Femur (tissue), 1 donor: ENCODE data around the gene CD33.

ENCODE experiments used
- DNase-seq: peaks from one replicate; pipeline ENCODE4 v3.0.0-alpha.2; 2017

Gene CD33

DNA sequence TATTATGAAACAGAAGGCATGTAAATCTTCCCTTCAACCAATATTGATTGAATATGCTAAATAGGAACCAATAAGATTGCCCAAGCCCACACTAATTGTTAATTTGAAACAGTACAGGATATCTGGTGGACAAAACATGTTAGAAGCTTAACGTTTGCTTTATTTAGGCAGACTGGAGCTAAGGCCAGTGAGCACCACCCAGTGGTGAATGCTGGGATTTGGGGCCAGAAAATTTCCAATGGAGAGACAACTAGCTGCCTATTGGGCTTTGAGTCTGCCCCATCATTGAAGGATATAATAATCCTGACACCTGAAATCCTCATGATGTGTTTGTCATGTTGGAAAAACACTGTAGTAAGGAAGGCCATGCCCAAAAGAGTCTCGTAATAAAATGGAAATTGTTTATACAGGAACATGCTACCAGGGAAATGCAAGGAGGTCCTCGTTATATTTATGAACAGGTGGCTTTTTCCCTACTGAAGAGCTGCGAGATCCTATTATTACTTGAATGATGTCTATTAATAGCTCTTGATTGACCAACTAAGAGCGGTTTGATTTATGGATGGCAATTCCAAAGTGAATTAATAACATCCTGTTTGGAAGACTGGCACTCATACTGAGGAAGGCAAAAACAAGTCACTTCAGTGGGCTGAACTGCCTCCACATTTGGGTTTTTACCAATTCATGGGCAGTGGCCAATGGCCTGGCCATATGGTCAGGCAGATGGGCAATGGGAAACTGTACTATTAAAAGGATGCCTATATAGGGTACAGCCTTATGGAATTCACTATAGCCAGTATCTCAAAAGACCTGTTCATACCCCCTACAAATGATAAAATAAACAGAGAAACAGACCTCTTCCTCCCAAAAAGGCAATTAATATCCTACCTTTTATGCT lies 34.7 kb downstream of the CD33 start:
- peak; percentile 47 for DNase-seq

DNA sequence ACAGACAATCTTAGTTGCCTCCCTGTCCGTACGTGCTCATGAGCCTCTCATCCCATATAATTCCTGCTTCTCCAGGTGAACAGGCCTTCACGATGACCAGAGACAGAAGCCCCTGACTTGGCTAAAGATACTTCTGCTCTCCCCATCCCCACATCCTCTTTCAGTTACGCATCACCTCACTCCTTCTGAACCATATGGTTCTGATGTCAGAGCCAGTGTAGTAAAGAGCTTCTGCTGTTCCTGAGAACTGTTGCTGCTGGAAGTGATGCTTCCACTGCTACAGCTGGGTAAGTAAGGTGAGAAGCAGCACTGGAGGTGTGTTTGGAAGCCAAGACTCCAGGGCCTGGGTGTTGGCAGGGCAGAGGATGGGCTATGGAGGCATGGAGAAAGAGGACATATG lies 38.9 kb downstream of the CD33 start:
- no peak for DNase-seq

DNA sequence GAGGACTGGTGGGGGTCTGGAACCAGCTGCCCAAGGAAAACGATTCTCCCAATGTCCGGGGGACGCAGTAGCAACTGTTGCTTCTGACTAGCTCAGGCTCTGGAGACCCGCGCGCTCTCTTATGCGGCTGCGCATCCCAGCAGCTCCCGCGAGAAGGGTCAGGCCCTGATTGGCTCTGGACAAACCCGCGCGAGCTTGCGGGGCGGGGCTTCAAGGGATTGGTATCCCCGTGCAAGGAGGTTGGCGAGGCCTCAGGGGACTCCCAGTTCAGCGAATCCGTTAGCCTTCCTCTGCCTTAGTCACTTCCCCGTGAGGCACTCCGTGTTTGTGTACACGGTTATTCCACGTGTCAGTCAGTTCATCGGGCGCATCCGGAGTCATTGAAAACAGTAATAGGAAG lies 46.2 kb downstream of the CD33 start:
- no peak for DNase-seq

- DNase-seq, result no peak
These were observed 47.4 kb downstream of the CD33 start for GRCh38 chr19:51272183-51272810.

GRCh38 chr19:51274049-51274770 lies 49.3 kb downstream of the CD33 start:
- DNase-seq, result no peak

- DNase-seq, result no peak
These were observed 52.2 kb downstream of the CD33 start for GRCh38 chr19:51277112-51277511.

DNA sequence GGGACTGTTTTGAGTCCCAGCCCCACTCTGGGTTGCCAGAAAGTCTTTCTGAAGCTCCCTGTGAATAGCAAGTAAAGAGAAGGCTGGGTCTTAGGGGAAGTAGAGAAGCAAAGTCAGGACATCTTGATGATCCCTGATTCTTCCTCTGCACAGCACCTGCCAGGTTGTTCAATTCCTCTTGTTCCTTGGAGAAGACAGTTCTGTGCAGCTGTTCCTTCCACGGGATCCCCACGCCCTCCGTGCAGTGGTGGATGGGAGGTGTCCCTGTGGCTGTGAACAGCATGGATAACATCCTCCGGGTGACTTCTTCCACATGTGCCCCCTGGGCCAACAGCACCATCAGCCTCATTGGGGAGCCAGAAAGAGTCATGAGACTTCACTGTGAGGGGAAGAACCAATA lies 57.5 kb downstream of the CD33 start:
- no peak for DNase-seq

- DNase-seq, result no peak
These were observed 60.8 kb downstream of the CD33 start for GRCh38 chr19:51285682-51286081.
